ENCODE measurements around the gene GATAD2A. TPM values are rescaled to one million over a fixed set of nuclear protein-coding genes. Genes with fewer than 3 reads are reported as not detected.
A peak's percentile ranks its signal among the peaks of the same experiment; 100 is the strongest.

Gene GATAD2A
- total RNA-seq, 2 experiments from 2014 or later: 152 to 153 TPM

GRCh38 chr19:19418555-19419260 lies 13.2 kb downstream of the GATAD2A start:
- H3K27ac Mint-ChIP-seq: peak overlapping the region; percentile 78
- peaks cover 40% of the 10 kb centered on the region for H3K4me1 Mint-ChIP-seq
- peaks cover 30% of the 10 kb centered on the region for H3K36me3 Mint-ChIP-seq
- H3K9me3 Mint-ChIP-seq: peaks cover 2% of the 10 kb centered on the region
- DNase-seq (no peak), ATAC-seq (ENCODE audit: low read depth) (peak; percentile 23)
- POLR2A ChIA-PET: interaction anchor here (1.1 kb wide), 1 partner anchor 31 kb away, joined by 3 read pairs; no protein-coding TSS in a partner anchor
- no peak overlapping the region for H3K4me3 Mint-ChIP-seq
- H3K27me3 Mint-ChIP-seq: no peaks in the 10 kb centered on the region

- Mint-ChIP-seq H3K4me1 (peaks cover 34% of the 10 kb centered on the region), H3K9me3 (no peaks in the 10 kb centered on the region), H3K4me3 (no peak overlapping the region), H3K36me3 (peaks cover 21% of the 10 kb centered on the region), H3K27me3 (no peaks in the 10 kb centered on the region), H3K27ac (no peak overlapping the region)
- POLR2A ChIA-PET: no interaction called here
- ATAC-seq (ENCODE audit: low read depth) (no peak), DNase-seq (no peak)
Measured at GRCh38 chr19:19420570-19421298, 15.3 kb downstream of the GATAD2A start.

- peaks cover 19% of the 10 kb centered on the region for H3K36me3 Mint-ChIP-seq
- POLR2A ChIA-PET: no interaction called here
- peaks cover 29% of the 10 kb centered on the region for H3K4me1 Mint-ChIP-seq
- ATAC-seq (ENCODE audit: low read depth) (no peak), DNase-seq (no peak)
- no peak overlapping the region for H3K27ac Mint-ChIP-seq
- H3K27me3 Mint-ChIP-seq: no peaks in the 10 kb centered on the region
- H3K4me3 Mint-ChIP-seq: no peak overlapping the region
- no peaks in the 10 kb centered on the region for H3K9me3 Mint-ChIP-seq
Measured at GRCh38 chr19:19421299-19421696, 15.8 kb downstream of the GATAD2A start.

- Mint-ChIP-seq H3K4me1 (peaks cover 29% of the 10 kb centered on the region), H3K9me3 (no peaks in the 10 kb centered on the region), H3K27me3 (no peaks in the 10 kb centered on the region), H3K27ac (no peak overlapping the region), H3K36me3 (peaks cover 21% of the 10 kb centered on the region), H3K4me3 (no peak overlapping the region)
- ATAC-seq (ENCODE audit: low read depth) (no peak), DNase-seq (no peak)
- POLR2A ChIA-PET: no interaction called here
Measured at GRCh38 chr19:19422156-19422555, 16.7 kb downstream of the GATAD2A start.

GRCh38 chr19:19423322-19423721 lies 17.8 kb downstream of the GATAD2A start:
- H3K4me1 Mint-ChIP-seq: peaks cover 19% of the 10 kb centered on the region
- POLR2A ChIA-PET: no interaction called here
- H3K27me3 Mint-ChIP-seq: no peaks in the 10 kb centered on the region
- H3K27ac Mint-ChIP-seq: no peak overlapping the region
- peaks cover 21% of the 10 kb centered on the region for H3K36me3 Mint-ChIP-seq
- no peak overlapping the region for H3K4me3 Mint-ChIP-seq
- no peaks in the 10 kb centered on the region for H3K9me3 Mint-ChIP-seq
- ATAC-seq (ENCODE audit: low read depth) (no peak), DNase-seq (no peak)

GRCh38 chr19:19425170-19425875 lies 19.8 kb downstream of the GATAD2A start:
- no peak for ATAC-seq (ENCODE audit: low read depth)
- POLR2A ChIA-PET: interaction anchor here (1.0 kb wide), 1 partner anchor 9 kb away, joined by 3 read pairs; no protein-coding TSS in a partner anchor
- Mint-ChIP-seq H3K4me1 (peaks cover 15% of the 10 kb centered on the region), H3K4me3 (no peak overlapping the region), H3K36me3 (peaks cover 19% of the 10 kb centered on the region), H3K27ac (no peak overlapping the region), H3K27me3 (no peaks in the 10 kb centered on the region), H3K9me3 (no peaks in the 10 kb centered on the region)
- DNase-seq: no peak

GRCh38 chr19:19426216-19426615 lies 20.7 kb downstream of the GATAD2A start:
- Mint-ChIP-seq H3K4me3 (no peak overlapping the region), H3K36me3 (peaks cover 11% of the 10 kb centered on the region), H3K9me3 (no peaks in the 10 kb centered on the region), H3K4me1 (peaks cover 12% of the 10 kb centered on the region), H3K27me3 (no peaks in the 10 kb centered on the region), H3K27ac (no peak overlapping the region)
- POLR2A ChIA-PET: interaction anchor here (1.0 kb wide), 1 partner anchor 8 kb away, joined by 3 read pairs; no protein-coding TSS in a partner anchor
- ATAC-seq (ENCODE audit: low read depth) (no peak), DNase-seq (no peak)

- Mint-ChIP-seq H3K27ac (peak overlapping the region; percentile 68), H3K27me3 (no peaks in the 10 kb centered on the region), H3K36me3 (peaks cover 10% of the 10 kb centered on the region), H3K4me1 (peaks cover 13% of the 10 kb centered on the region), H3K9me3 (no peaks in the 10 kb centered on the region), H3K4me3 (no peak overlapping the region)
- ATAC-seq (ENCODE audit: low read depth) (no peak), DNase-seq (no peak)
- POLR2A ChIA-PET: no interaction called here
Measured at GRCh38 chr19:19426799-19427198, 21.3 kb downstream of the GATAD2A start.

- Mint-ChIP-seq H3K27ac (peak overlapping the region; percentile 68), H3K27me3 (no peaks in the 10 kb centered on the region), H3K4me1 (peaks cover 11% of the 10 kb centered on the region), H3K9me3 (no peaks in the 10 kb centered on the region), H3K4me3 (no peak overlapping the region), H3K36me3 (peaks cover 10% of the 10 kb centered on the region)
- DNase-seq: no peak
- POLR2A ChIA-PET: no interaction called here
- no peak for ATAC-seq (ENCODE audit: low read depth)
Measured at GRCh38 chr19:19427302-19427701, 21.8 kb downstream of the GATAD2A start.

- ATAC-seq (ENCODE audit: low read depth) (no peak), DNase-seq (no peak)
- Mint-ChIP-seq H3K4me1 (peaks cover 11% of the 10 kb centered on the region), H3K27ac (no peak overlapping the region), H3K4me3 (no peak overlapping the region), H3K27me3 (no peaks in the 10 kb centered on the region), H3K9me3 (no peaks in the 10 kb centered on the region), H3K36me3 (peaks cover 7% of the 10 kb centered on the region)
- POLR2A ChIA-PET: interaction anchor here (0.8 kb wide), 1 partner anchor 19 kb away, joined by 3 read pairs; no protein-coding TSS in a partner anchor
Measured at GRCh38 chr19:19427944-19428343, 22.5 kb downstream of the GATAD2A start.

GRCh38 chr19:19428746-19429145 lies 23.3 kb downstream of the GATAD2A start:
- no peak for ATAC-seq (ENCODE audit: low read depth)
- Mint-ChIP-seq H3K4me3 (no peak overlapping the region), H3K27me3 (no peaks in the 10 kb centered on the region), H3K36me3 (peaks cover 7% of the 10 kb centered on the region), H3K27ac (no peak overlapping the region), H3K9me3 (no peaks in the 10 kb centered on the region), H3K4me1 (peaks cover 15% of the 10 kb centered on the region)
- POLR2A ChIA-PET: interaction anchor here (0.8 kb wide), 1 partner anchor 20 kb away, joined by 3 read pairs; no protein-coding TSS in a partner anchor
- DNase-seq: no peak

- POLR2A ChIA-PET: no interaction called here
- peaks cover 13% of the 10 kb centered on the region for H3K4me1 Mint-ChIP-seq
- DNase-seq: no peak
- H3K36me3 Mint-ChIP-seq: peaks cover 7% of the 10 kb centered on the region
- H3K9me3 Mint-ChIP-seq: no peaks in the 10 kb centered on the region
- H3K27ac Mint-ChIP-seq: no peak overlapping the region
- H3K4me3 Mint-ChIP-seq: no peak overlapping the region
- H3K27me3 Mint-ChIP-seq: no peaks in the 10 kb centered on the region
- ATAC-seq (ENCODE audit: low read depth): no peak
Measured at GRCh38 chr19:19429361-19429760, 23.9 kb downstream of the GATAD2A start.

GRCh38 chr19:19432732-19433131 lies 27.3 kb downstream of the GATAD2A start:
- DNase-seq: no peak
- ATAC-seq (ENCODE audit: low read depth): no peak
- Mint-ChIP-seq H3K27me3 (no peaks in the 10 kb centered on the region), H3K9me3 (no peaks in the 10 kb centered on the region), H3K4me1 (peaks cover 16% of the 10 kb centered on the region), H3K4me3 (no peak overlapping the region), H3K36me3 (peaks cover 8% of the 10 kb centered on the region), H3K27ac (no peak overlapping the region)
- POLR2A ChIA-PET: no interaction called here

Data from activated naive CD8-positive, alpha-beta T cell treated with anti-CD3 and anti-CD28 coated beads, Interleukin-2, amount 10 ng/mL, durations not matched to agents 7 days and 5 days (primary cell).